CD4-positive, alpha-beta T cell treated with Interleukin-6 for 4 hours (primary cell): ENCODE data around the gene S100A2.
"Not testable (repeated sequence)": the region's sequence is repeated elsewhere in the genome, so short reads cannot be mapped to it uniquely, and the experiment has no call there.

Source experiments
- DNase-seq: peaks from one replicate; pipeline ENCODE4 v3.0.0-alpha.2; 2020; ENCODE audit warnings: mixed read lengths

S100A2 gene

DNA sequence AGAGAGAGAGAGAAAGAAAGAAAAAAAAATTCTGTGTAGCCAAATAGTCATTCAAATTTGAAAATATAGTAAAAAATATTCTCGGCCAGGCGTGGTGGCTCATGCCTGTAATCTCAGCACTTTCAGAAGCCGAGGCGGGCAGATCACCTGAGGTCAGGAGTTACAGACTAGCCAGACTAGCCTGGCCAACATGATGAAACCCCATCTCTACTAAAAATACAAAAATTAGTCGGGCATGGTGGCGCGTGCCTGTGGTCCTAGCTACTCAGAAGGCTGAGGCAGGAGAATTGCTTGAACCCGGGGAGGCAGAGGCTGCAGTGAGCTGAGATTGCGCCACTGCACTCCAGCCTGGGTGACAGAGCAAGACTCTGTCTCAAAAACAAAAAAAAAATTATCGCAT, 22.4 kb upstream of the S100A2 start:
- DNase-seq = not testable (repeated sequence)

- DNase-seq = no peak
Measured at GRCh38 chr1:153587314-153587713, 21.7 kb upstream of the S100A2 start.

GRCh38 chr1:153586347-153586746, 20.7 kb upstream of the S100A2 start:
- no peak for DNase-seq

GRCh38 chr1:153585006-153585405, 19.4 kb upstream of the S100A2 start:
- DNase-seq = no peak

- no peak for DNase-seq
Measured at GRCh38 chr1:153583976-153584375, 18.3 kb upstream of the S100A2 start.

GRCh38 chr1:153583514-153583913, 17.9 kb upstream of the S100A2 start:
- not testable (repeated sequence) for DNase-seq

DNA sequence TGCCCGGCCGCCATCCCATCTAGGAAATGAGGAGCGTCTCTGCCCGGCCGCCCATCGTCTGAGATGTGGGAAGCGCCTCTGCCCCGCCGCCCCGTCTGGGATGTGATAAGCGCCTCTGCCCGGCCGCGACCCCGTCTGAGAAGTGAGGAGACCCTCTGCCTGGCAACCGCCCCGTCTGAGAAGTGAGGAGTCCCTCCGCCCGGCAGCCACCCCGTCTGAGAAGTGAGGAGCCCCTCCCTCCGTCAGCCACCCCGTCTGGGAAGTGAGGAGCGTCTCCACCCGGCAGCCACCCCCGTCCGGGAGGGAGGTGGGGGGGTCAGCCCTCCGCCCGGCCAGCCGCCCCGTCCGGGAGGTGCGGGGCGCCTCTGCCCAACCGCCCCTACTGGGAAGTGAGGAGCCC, 17.2 kb upstream of the S100A2 start:
- DNase-seq = not testable (repeated sequence)

GRCh38 chr1:153578936-153579335, 13.3 kb upstream of the S100A2 start:
- DNase-seq = no peak

GRCh38 chr1:153578490-153578889, 12.8 kb upstream of the S100A2 start:
- DNase-seq = no peak

DNA sequence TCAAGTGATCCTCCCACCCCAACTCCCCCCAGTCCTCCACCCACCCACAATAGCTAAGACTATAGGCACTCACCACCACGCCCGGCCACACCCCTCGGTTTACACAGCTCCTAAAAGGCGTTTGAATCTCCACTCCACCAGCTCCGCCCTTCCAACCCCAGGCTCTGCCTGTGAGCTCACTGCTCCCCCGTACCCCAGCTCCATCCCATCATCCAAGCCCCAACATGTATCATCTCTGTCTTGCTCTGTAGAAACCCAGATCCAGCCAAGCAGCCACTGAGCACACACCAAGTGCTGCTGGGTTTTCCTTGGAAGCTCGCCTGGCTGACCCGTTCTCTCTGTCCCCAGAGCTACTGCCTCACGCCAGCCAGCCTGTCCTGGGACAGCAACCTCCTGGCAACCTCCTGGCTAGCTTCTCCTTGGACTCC, 12.0 kb upstream of the S100A2 start:
- no peak for DNase-seq

DNA sequence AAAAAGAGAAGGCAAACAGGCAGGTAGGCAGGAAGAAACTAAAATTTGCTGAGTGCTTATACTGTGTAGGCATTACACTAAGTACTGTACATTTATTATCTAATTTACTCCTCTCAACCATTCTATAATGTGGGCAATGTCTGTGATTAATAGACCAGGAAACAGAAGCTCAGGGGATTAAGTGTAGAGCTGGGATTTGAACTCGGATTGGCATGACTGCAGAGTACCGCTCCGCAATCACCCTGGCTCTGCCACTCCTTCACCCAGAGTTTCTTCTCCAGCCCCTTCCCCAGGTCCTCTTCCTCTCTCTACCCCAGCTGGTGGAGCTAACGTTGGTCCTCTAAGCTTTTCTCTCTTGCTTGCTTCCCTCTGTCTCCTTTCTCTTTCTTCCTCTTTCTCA, 11.5 kb upstream of the S100A2 start:
- DNase-seq = no peak

- DNase-seq = not testable (repeated sequence)
Measured at GRCh38 chr1:153575497-153575896, 9.9 kb upstream of the S100A2 start.

- not testable (repeated sequence) for DNase-seq
Measured at GRCh38 chr1:153575081-153575491, 9.4 kb upstream of the S100A2 start.

- no peak for DNase-seq
Measured at GRCh38 chr1:153573351-153573750, 7.7 kb upstream of the S100A2 start.

DNA sequence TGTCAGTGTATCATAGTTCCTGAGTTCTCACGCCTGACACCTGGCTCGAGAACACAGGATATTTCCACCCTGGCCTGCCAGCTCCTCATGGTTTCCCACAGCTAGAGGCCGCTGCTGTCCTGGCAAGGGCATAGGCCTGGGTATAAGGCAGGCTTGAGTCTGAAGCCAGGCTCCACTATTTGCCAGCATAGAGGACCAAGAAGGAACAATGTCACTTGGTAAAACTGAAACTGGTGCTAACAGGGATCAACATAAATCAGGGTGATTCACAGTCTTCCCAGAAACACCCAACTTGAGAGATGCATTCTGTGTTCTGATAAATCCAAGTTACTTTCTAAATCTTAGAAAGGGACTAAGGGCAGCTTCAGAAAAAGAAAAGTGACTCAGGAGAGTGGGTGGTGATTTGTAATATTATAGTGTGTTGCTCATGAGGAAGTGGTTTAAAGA, 6.9 kb upstream of the S100A2 start:
- DNase-seq = peak; percentile 58

GRCh38 chr1:153571706-153572105, 6.1 kb upstream of the S100A2 start:
- DNase-seq = no peak

GRCh38 chr1:153570874-153571273, 5.2 kb upstream of the S100A2 start:
- DNase-seq = no peak

DNA sequence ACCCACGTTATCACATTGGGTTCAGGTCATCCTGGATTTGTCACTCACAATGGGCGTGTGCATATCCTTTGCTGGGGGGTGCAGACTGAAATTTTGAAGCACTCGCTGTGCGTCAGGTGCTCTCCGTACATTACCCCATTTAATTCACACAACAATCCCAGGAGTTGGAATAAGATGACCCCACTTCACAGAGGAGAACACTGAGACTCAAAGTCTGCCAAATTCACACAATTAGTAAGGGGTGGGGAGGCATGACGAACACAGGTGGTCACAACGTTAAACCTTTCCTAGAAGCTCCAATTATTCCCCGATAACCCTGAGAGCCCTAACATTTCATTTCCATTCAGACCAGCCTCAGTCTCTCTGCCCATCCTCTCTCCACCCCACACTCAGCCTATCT, 3.8 kb upstream of the S100A2 start:
- no peak for DNase-seq

- peak; percentile 86 for DNase-seq
Measured at GRCh38 chr1:153568367-153569099, 2.9 kb upstream of the S100A2 start.

- DNase-seq = peak; percentile 20
Measured at GRCh38 chr1:153567621-153568366, 2.1 kb upstream of the S100A2 start.

DNA sequence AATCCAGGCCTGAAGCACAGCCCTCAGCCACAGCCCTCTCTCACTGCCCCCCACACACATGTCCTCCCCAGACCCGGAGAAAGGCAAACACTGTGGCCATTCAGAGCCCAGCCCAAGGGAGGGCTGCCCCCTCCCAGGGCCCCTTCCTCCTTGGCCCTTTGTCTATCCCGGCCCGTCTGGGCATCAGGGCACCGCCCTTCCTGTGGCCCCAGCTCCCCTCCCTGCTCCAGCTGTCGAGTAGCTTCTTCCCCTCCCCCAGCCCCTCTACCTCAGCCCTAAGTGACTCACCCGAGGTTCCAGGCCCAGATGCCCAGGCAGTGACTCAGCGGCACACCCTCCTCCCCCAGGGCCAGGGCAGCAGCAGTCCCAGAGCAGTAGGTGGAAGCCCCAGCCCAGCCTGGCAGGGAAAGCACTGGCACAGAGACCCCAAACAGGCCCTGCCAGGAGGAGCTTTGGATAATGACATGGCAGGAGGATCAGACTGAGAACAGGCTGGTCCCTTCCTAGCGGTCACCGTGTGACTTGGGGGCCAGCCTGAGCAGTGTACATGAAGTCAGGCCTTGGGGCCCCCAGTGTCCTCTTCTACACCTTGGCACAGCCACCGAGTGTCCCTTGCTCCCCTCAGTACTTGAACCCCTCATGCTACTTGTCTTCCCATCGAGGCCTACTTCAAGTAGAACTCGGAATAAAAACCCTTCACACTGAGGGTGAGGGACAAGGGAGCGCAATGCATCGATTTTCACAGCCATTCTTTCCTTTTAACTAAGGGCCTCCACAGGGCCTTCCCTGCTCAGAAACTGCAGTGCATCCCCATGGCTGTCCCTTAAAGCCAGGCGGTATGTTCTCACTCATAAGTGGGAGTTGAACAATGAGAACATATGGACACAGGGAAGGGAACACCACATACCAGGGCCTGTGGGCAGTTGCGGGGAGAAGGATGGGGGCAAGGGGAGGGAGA, 1.0 kb upstream of the S100A2 start:
- DNase-seq = peak; percentile 94

GRCh38 chr1:153563991-153564390, 1.7 kb downstream of the S100A2 start:
- no peak for DNase-seq

DNA sequence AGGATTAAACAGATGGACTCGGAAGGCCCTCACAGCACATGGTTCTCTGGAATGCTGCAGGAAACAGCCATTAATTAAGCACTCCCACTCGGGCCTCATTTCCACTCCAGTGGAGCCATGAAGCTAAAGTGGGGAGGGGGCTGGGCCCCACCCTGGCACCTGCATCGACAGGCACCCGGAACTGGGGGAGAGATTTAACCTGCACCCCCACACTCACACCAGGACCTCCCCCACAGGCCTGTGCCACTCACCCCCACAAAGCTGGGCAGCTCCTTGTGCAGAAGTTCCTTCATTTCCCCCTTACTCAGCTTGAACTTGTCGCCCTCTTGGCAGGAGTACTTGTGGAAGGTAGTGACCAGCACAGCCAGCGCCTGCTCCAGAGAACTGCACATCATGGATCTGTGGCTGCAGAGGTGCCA, 2.2 kb downstream of the S100A2 start:
- no peak for DNase-seq
